ENCODE data around the gene PDE4B.

GRCh38 chr1:65897485-65897884, 104.8 kb downstream of the PDE4B start:
- TF ChIP-seq CTCF (IDR thresholded peaks at IDR 0.05; ENCODE audit: insufficient read depth, low read depth, low read length) (no peak), EZH2 (IDR thresholded peaks at IDR 0.05; ENCODE audit: insufficient read depth, low read length) (no peak)
